GM12874 (cell line): ENCODE measurements around the gene RNASEH2A.
A peak's percentile ranks its signal among the peaks of the same experiment; 100 is the strongest.

Source experiments
- TF ChIP-seq, protein P1 (sequence below): IDR thresholded peaks from 2 replicates; pipeline ENCODE4 v1.5.1; 2011; ENCODE audit warnings: low read depth, mild to moderate bottlenecking, control low read depth, low read length, moderate library complexity; ENCODE audit not compliant: insufficient read depth

The RNASEH2A gene

DNA sequence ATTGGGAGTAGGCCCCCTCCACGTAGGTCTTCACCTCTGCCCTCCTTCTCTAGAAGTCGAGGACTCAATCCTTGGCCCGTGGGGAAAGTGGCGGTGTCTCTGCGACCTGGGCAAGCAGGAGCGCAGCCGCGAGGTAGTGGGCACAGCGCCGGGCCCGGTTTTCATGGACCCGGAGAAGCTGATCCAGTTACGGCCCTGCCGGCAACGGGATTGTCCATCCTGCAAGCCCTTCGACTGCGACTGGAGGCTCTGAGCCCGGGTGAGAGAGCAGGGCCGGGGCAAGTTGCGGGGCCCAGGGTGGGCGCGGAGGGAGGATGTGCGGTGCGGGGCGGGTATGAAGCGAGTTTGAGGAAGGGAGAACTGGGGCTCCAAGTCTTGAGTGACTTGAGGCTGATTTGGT, 2.3 kb upstream of the RNASEH2A start:
- TF ChIP-seq, protein P1, sequence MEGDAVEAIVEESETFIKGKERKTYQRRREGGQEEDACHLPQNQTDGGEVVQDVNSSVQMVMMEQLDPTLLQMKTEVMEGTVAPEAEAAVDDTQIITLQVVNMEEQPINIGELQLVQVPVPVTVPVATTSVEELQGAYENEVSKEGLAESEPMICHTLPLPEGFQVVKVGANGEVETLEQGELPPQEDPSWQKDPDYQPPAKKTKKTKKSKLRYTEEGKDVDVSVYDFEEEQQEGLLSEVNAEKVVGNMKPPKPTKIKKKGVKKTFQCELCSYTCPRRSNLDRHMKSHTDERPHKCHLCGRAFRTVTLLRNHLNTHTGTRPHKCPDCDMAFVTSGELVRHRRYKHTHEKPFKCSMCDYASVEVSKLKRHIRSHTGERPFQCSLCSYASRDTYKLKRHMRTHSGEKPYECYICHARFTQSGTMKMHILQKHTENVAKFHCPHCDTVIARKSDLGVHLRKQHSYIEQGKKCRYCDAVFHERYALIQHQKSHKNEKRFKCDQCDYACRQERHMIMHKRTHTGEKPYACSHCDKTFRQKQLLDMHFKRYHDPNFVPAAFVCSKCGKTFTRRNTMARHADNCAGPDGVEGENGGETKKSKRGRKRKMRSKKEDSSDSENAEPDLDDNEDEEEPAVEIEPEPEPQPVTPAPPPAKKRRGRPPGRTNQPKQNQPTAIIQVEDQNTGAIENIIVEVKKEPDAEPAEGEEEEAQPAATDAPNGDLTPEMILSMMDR, result no peak

DNA sequence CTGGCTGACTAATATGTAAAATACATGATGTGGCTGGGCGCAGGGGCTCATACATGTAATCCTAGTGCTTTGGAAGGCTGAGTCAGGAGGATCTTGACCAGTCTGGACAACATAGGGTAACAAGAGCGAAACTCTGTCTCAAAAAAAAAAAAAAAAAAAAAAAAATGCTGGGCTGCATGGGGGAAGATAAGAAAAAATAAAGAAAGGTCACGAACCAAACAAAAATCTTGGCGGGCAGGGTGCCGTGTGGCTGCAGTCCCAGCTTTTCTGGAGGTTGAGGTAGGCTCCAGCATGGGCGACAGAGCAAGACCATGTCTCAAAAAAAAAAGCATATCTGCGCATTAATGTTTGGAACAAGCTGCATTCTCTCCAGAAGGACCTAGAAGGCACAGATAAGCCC, 8.7 kb downstream of the RNASEH2A start:
- TF ChIP-seq, protein P1, result no peak

DNA sequence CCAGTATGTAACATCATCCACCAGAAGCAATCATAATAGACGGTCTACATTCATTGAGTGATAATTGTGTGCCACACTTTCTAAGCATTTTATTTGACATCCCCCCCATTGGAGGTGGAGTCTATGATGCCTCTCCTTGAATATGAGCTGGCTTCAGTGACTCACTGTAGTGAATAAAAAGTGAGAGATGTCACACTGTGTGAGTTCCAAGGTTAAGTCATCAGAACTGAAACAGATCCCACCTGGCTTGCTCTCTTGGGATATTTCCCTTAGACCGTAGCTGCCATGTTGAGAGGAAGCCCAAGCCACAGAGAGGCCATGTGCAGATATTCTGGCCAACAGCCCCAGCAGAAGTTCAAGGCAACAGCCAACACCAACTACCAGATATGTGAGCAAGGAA, 15.4 kb downstream of the RNASEH2A start:
- TF ChIP-seq, protein P1, result no peak

DNA sequence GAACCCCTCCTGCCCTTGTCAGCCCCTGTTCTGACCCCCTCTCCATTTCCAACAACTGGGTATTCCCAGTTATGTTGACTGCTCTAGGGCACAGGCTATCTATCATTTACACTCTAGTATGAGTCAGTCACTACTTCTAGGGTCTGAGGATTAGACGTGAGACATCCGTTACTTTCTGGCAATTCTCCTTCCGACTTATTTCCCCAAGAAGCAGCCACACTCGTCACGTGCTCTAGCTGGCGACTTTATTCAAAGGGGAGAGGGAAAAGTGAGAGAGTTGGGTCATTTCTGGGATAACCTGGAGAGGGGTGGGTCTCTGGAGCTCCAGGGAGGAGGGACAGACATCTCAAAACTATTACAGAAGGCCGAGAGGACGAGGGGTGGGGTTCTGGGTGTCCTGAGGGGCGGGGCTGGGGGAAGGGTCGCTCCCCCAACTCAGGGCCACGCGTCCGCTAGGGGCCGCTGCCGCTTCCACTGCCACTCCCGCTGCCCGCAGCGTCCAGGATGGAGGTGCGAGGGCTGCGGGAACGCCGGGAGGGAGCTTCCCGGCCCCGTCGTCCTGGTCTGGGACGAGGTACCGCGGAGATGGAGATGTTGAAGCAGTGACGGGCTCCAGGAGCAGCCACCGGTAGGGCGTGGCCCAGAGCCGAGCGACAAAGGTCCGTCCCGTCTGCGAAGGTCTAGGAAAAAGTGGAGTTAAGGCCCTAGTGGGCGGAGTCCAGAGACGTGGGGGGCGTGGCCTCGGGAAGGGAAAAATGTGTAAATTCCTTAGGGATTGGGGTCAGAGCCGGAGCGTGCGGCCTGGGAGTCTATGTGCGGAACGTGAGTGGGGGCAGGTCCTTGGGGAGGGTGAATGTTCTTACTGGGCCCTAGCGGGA, 19.1 kb downstream of the RNASEH2A start:
- TF ChIP-seq, protein P1, result peak; percentile 41

DNA sequence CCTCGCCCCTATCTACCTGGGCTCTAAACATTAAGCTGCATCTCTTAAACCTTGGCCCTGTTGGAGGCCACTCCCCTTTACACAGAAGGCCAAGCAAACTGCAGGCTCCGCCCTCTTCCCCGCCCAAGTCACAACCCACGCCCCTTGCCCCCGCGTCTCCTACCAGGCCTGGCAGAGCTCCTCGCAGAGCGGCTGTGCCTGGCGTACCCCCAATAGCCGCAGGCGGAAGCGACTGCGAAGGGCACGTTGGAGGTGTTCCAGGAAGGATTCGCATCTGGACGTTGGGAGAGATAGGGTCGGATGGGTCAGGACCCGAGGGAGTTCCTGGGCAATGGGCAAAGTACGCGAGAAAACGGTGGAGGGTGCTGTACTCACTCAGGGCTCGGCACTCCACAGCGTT, 22.1 kb downstream of the RNASEH2A start:
- TF ChIP-seq, protein P1, result no peak

DNA sequence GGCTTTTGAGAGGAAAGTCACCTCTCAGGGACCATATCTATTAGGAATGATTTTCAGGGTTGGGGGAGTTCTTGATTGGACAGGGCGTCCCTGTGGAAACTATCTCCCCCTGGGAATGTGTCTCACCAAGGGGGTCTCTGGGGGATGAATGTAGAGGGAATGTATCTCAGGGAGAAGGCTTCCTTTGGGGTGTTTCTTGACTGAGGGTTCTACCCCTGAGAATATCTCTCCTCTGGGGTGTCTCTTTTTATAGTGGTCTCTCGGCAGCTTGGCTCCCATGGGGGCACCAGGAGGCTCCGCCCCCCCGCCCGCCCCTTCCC, 27.0 kb downstream of the RNASEH2A start:
- TF ChIP-seq, protein P1, result no peak

DNA sequence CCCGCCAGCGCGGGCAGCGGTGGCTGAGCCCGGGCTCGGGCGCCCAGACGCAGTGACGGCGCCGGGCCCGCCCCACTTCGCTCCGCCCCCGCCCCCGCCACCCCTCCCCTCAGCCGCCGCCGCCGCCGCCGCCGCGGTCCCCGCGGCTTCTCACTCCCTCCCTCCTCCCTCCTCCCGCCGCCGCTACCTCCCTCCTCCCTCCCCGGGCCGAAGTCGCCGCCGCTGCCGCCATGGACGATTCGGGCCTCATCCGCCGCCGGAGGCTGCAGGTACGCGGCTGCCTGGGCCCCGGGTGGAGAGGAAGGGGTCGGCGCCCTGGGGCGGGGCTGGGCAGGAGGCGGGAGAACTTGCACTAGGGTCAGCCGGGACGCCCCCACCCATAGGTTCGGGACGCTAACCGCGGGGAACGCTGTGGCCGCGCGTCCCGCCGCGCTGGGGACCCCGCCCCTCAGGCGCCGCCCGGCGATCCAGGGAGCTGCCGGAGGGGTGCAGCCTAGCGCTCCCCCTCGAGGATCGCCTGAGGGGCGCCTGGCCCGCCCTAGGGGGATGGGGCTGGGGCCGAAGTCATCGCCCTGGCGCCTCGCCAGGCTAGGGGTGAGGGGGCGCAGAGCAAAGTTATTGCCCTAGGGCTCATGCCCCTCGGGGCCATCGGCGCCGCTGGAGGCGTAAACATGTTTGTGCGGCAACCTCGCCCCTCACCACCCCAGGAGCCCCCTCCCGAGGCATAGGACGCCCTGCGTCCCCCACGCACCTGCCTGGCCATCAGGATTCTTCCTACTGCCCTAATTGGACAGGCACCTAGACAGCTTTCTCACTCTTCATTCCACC, 27.6 kb downstream of the RNASEH2A start:
- TF ChIP-seq, protein P1, result no peak
